ENCODE results near the gene STARD3.

DNA sequence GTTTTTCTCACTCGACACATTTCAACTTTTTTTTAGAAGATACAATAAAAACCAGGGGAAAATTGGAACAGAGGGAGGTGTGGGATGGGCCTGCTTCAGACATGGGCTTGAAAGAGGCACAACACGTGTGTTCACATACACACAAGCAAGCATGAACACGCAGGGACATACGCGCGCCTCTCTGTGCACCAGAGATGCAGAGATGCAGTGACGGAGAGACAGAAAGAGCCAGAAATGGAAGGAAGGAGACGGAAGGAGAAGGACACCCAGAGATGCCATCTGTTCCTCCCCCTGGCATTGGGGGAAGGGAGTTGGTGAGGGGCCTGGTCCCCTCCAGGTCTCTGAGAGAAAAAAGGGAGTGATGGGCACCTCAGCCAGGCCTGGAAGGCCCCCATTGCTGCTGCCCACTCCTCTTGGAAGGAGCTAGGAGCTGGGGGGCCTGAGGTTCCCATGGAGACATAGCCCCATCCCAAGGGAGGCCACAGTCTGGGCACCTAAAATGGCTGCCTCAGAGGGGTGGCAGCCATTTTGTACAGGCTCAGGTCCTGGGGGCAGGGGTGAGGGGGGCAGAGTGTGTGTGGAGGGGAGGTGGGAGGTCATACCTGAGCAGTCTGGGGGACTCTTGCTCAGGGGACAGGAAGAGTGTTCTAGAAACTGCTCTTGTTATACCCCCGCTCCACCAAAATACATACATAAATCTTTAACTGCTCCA lies 25.4 kb upstream of the STARD3 start:
- TF ChIP-seq, protein P1, sequence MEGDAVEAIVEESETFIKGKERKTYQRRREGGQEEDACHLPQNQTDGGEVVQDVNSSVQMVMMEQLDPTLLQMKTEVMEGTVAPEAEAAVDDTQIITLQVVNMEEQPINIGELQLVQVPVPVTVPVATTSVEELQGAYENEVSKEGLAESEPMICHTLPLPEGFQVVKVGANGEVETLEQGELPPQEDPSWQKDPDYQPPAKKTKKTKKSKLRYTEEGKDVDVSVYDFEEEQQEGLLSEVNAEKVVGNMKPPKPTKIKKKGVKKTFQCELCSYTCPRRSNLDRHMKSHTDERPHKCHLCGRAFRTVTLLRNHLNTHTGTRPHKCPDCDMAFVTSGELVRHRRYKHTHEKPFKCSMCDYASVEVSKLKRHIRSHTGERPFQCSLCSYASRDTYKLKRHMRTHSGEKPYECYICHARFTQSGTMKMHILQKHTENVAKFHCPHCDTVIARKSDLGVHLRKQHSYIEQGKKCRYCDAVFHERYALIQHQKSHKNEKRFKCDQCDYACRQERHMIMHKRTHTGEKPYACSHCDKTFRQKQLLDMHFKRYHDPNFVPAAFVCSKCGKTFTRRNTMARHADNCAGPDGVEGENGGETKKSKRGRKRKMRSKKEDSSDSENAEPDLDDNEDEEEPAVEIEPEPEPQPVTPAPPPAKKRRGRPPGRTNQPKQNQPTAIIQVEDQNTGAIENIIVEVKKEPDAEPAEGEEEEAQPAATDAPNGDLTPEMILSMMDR (IDR thresholded peaks at IDR 0.05): no peak
- no peak for TF ChIP-seq POLR2AphosphoS5 (IDR thresholded peaks at IDR 0.05)
